ENCODE measurements around the gene ACY1. TPM values are rescaled to one million over a fixed set of nuclear protein-coding genes. Genes with fewer than 3 reads are reported as not detected.

ACY1 gene
- total and polyA plus RNA-seq, 10 of the 15 experiments (the other 5 are each of a cell fraction or from before 2014, with no cell fraction given), result 18.5 to 42.2 (median 27.8) TPM

GRCh38 chr3:52007291-52007690, 24.0 kb downstream of the ACY1 start:
- no peak overlapping the region for H3K4me2 ChIP-seq (ENCODE audit: control insufficient read depth, insufficient read depth)
- FAIRE-seq (no peak), ATAC-seq (no peak), DNase-seq (ENCODE audit: low read depth, low spot score) (no peak)
- no TSS peak for BruUV-seq (replicated peaks)
- H3K4me3 ChIP-seq, result no peak overlapping the region
- CTCF ChIA-PET, result interaction anchor here (1.2 to 10.6 kb wide), 3 partner anchors 33 to 138 kb away, joined by 3 to 334 read pairs (median 169); partner anchors contain the start of gene DUSP7
- in situ Hi-C loops (cut with MboI), result no loop called here
- intact Hi-C loops (cut with micrococcal nuclease; ENCODE audit: unreplicated experiment), result no loop called here
- no peaks in the 10 kb centered on the region for H4K20me1 ChIP-seq (ENCODE audit: control insufficient read depth, insufficient read depth)
- RAD21 ChIA-PET (ENCODE audit: unreplicated experiment), result interaction anchor here (1.0 to 8.5 kb wide), 4 partner anchors 29 to 114 kb away, joined by 5 to 165 read pairs (median 73); partner anchors contain the start of gene DUSP7
- no peaks in the 10 kb centered on the region for H3K9me3 ChIP-seq (replicated peaks; ENCODE audit: control insufficient read depth, insufficient read depth, low read length)
- SMC1A ChIA-PET (ENCODE audit: uncharacterized antibody, unreplicated experiment), result interaction anchor here (0.6 to 7.7 kb wide), 8 partner anchors 8 to 116 kb away, joined by 3 to 179 read pairs (median 3); partner anchors contain the start of gene DUSP7
- H3K79me2 ChIP-seq (ENCODE audit: control insufficient read depth, insufficient read depth, low read length), result no peaks in the 10 kb centered on the region
- 51% methylated on average over 4 of the region's 4 CpGs for WGBS (ENCODE audit: insufficient coverage, insufficient replicate concordance, low lambda C conversion rate, missing lambda C conversion rate)
- peaks cover 7% of the 10 kb centered on the region for H3K4me1 ChIP-seq (ENCODE audit: control insufficient read depth, insufficient read depth, low read length)
- no peak overlapping the region for H2AFZ ChIP-seq (ENCODE audit: control insufficient read depth, low read depth, low read length)
- no peak overlapping the region for H3K9ac ChIP-seq (ENCODE audit: control insufficient read depth, insufficient read depth, low read length)
- no peaks in the 10 kb centered on the region for H3K36me3 ChIP-seq (ENCODE audit: control insufficient read depth in 2 of 2, insufficient read depth in 2 of 2, low read length in 1 of 2)
- no peaks in the 10 kb centered on the region; a peak in 1 of 4 replicates for H3K27me3 ChIP-seq (replicated peaks in 1 of 2; ENCODE audit: control insufficient read depth in 2 of 2, insufficient read depth in 2 of 2, low read length in 1 of 2)
- no peak overlapping the region for H3K27ac ChIP-seq (ENCODE audit: control insufficient read depth, insufficient read depth)
- POLR2A ChIA-PET, result interaction anchor here (0.8 to 1.8 kb wide), 2 partner anchors 16 to 46 kb away, joined by 3 to 4 read pairs; no protein-coding TSS in a partner anchor
- TF ChIP-seq CREB1 (IDR thresholded peaks at IDR 0.05; ENCODE audit: low read depth) (no peak), POLR2AphosphoS2 (IDR thresholded peaks at IDR 0.05; ENCODE audit: low read depth, low read length) (no peak), NFXL1 (IDR thresholded peaks at IDR 0.05; ENCODE audit: borderline replicate concordance) (no peak), MEF2A (IDR thresholded peaks at IDR 0.05; ENCODE audit: insufficient read depth, low read depth, low read length) (no peak), MTA2 (IDR thresholded peaks at IDR 0.05; ENCODE audit: low read depth) (no peak), ZBTB40 (IDR thresholded peaks at IDR 0.05; ENCODE audit: borderline replicate concordance) (no peak), MXI1 (IDR thresholded peaks at IDR 0.05; ENCODE audit: low read depth, low read length) (no peak), RAD51 (IDR thresholded peaks at IDR 0.05) (no peak), MAX (IDR thresholded peaks at IDR 0.05; ENCODE audit: low read depth, low read length) (no peak), CBX3 (IDR thresholded peaks at IDR 0.05; ENCODE audit: borderline replicate concordance, low read depth) (no peak), NR2C2 (IDR thresholded peaks at IDR 0.05; ENCODE audit: borderline replicate concordance, control insufficient read depth, insufficient read length, low read depth) (no peak), CREM (IDR thresholded peaks at IDR 0.05; ENCODE audit: low read depth) (no peak), BCL11A (IDR thresholded peaks at IDR 0.05; ENCODE audit: low read depth, low read length) (no peak), USF2 (IDR thresholded peaks at IDR 0.05; ENCODE audit: borderline replicate concordance, low read depth, low read length) (no peak), ZBTB33 (IDR thresholded peaks at IDR 0.05) (no peak), NBN (IDR thresholded peaks at IDR 0.05) (no peak), ASH2L (IDR thresholded peaks at IDR 0.05; ENCODE audit: borderline replicate concordance, low read depth) (no peak), CBFB (IDR thresholded peaks at IDR 0.05; ENCODE audit: low read depth) (no peak)

All from GM12878 (cell line).